Measurements from ENCODE around the gene CHST1.

Gene CHST1, protein sequence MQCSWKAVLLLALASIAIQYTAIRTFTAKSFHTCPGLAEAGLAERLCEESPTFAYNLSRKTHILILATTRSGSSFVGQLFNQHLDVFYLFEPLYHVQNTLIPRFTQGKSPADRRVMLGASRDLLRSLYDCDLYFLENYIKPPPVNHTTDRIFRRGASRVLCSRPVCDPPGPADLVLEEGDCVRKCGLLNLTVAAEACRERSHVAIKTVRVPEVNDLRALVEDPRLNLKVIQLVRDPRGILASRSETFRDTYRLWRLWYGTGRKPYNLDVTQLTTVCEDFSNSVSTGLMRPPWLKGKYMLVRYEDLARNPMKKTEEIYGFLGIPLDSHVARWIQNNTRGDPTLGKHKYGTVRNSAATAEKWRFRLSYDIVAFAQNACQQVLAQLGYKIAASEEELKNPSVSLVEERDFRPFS

DNA sequence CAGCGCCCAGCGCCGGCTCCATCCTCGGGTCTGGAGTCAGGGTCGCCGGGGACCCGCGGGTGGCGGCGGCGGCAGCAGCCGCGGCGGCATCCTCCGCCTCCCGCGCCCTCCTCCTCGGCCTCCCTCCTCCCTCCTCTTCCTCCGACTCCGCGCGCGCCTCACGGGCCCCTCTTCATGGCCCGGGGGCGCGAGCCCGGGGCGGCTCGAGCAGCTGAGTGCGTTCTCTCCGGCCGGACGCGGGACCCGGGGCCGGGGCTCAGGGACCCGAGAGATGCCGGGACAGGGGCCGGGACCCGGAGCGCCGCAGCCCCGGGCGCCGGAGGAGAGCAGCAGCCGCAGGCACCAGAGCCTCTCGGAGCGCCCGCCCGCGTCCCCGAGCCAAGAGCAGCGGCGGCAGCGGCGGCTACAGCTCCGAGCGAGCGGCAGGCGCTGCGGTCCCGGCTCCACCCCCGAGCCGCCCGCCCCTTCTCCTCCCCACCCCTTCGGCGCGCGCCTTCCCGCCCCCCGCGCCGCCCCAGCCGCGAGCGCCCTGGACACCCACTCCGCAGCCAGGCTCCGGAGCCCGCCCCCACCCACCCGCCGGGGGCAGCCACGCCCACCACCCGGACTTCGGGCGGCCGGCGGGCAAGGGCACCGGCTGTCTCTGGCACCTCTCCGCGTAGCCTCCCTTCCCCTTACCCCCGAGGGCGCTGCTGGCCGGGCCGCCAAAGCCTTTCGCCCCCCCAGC, at the start of gene CHST1:
TSS of gene CHST1 (minus strand) at position 417 of the 727 bp plus-strand sequence. CDS start 14,699 bp downstream, outside the sequence.
- DNase-seq, result peak; percentile 56

GRCh38 chr11:45713573-45713972, 48.2 kb upstream of the CHST1 start:
- DNase-seq, result no peak

GRCh38 chr11:45710561-45710960, 45.1 kb upstream of the CHST1 start:
- DNase-seq, result no peak

GRCh38 chr11:45708887-45709663, 43.7 kb upstream of the CHST1 start:
- no peak for DNase-seq

DNA sequence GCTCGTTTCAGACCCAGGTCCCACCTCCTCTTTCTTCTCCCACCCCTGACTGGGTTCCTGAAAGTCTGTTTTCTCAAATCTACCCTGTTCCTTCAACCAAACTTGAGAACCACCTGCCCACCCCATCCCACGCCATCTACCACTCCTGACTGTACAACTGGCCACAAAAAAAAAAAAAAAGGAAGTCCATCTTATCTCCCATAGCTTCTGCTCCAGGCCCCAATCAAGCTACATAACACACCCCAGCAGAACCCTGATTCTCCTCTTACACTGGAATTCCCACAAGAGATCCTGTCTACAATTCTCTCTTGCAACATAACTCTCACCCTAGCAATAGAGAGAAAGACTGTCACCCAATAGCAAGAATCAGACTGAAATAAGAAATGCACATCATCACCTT, 39.2 kb upstream of the CHST1 start:
- DNase-seq, result peak; percentile 57

DNA sequence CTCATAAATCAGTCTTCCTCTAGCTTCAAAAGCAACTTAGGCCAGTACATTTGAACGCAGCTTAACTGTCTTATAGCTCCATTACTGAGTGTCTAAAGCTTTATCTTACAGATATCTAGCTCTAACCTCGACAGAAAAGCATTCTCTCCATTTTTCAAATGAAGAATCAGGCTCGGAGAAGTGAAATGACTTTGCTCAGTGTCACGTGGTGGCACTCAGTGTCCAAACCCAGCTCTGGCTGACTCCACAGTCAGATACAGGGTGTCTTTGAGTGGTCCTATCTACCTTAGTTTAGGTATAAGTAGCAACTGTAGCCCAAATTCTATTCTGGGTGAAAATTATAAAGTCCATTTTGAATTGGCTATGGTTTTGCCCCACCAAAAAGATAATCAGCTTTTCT, 38.7 kb upstream of the CHST1 start:
- DNase-seq, result no peak

- no peak for DNase-seq
Observed at GRCh38 chr11:45702511-45702910, 37.1 kb upstream of the CHST1 start.

DNA sequence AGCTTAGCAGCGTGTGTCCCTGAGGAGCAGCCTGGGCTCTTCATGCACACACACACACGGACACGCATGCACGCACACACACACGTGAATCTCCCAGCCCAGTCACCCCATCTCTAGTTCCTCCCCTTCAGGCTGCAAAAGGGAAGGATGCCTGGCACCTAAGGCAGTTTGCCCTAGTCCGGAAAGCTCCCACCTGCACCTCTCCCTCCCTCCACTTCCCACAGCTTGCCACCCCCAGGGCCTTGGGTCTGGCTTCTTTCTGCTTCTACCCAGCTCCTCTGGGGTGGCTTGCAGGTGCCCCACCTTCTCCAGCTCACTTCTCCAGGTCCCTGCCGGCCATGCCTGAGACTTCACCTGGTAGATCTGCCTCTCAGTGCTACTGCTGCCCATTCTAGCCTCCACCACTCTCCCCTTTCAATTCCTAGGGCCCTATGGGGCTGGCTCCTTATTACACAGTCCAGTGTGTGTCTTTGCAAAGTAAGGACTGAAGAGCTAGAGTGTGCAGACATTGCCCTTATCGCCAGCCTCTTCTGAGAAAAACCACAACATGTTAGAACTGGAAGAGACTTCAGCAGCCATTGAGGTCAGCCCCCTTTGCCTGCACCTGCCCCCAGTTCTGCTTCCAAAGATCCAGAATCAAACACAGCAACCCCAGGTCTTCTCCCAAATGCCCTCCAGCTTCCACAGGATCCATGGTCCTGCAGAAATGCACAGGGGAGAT, 33.5 kb upstream of the CHST1 start:
- DNase-seq, result peak; percentile 90

DNA sequence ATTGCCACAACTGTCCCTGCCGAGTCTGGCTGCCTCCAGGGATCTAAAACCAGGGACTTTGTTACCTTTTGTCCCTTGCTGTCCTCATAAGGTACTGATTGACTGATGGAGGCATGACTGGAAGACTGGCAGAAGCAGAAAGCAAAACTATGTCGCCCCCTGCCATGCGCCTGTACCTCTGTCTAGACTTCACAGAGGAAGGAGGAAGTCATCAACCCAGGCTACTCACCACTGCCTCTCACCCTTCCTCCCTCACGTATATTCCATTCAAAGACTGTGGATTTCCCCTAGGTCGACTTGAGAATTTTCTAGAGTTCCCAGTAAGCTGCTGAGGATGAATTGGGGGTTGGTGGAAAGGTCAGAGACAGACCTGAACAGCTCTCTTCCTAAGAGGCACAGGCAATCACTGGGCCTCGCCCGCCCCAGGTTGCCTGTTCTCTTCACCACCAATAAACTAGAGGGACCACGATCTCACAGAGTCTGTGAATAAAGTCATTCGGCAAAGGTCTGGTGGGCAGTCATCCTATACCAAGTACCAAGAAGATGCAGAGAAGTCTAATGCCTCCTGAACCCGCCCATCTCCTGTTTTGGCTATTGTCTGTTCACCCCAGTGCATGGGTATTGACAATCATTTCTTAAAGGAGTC, 27.5 kb upstream of the CHST1 start:
- peak; percentile 11 for DNase-seq

DNA sequence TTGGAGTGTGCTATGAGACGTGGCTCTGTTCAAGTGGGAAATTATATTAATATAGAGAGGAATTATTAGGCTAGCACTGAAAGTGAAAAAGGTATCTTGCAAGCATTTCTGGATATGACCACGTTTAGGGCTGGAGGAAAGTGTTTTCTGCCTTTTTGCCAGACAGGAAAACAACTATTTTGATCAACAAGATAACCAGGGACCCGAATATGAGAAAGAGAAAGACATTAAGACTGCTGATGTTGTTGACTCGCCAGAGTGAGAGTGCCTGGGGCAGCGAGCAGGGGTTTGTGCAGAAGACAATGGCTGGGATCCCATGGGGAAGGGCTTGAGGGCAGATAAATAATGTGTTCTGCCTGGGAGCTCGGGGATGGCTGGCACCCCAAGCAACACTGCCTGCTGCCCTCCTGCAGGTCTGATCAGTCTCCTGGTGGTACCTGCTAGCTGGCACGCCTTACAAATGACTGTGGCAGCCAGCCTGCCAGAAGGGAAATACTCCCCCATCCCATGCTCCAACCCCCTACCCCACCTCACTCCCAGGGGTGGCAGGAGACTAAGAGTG, 23.1 kb upstream of the CHST1 start:
- no peak for DNase-seq

DNA sequence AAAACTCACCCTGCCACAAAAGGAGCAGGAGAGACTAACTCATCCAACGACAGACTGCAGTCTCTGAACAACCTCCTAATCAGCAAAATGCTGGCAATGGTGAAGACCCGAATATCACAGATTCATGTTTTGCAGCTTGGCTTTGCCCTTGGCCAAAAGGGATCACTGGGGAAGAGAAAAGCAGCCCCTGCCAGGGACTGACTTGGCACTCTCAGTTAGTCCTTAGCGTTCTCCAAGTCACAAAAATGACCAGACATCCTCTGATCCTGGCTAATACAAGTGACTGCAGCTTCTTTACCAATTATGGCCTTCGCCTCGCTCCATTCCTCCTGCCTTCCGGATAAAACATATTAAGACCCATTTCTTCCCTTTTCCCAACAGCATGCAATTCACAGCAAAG, 22.4 kb upstream of the CHST1 start:
- DNase-seq, result no peak

GRCh38 chr11:45685964-45686537, 20.6 kb upstream of the CHST1 start:
- DNase-seq, result no peak

DNA sequence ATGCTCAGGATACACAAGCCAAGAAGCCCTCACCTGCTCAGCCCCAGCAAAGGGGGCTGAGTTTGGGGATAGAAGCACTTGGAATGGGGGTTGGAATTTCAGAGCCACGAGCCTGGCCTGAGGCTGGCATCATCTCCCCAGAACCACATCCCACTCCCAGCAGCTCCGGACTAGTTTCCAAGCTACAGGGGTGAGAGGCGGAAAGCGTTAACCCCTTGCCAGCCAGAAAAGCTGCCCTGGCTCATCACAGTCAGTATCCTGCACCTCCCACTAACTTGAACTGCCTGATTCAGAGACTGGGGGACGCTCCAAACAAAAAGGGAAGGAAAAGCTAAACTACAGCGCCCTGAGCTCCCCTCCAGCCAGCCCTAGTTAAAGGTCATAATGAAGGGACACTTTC, 19.0 kb upstream of the CHST1 start:
- no peak for DNase-seq

GRCh38 chr11:45683271-45684058, 18.0 kb upstream of the CHST1 start:
- no peak for DNase-seq

GRCh38 chr11:45679806-45680205, 14.4 kb upstream of the CHST1 start:
- DNase-seq, result peak; percentile 32

DNA sequence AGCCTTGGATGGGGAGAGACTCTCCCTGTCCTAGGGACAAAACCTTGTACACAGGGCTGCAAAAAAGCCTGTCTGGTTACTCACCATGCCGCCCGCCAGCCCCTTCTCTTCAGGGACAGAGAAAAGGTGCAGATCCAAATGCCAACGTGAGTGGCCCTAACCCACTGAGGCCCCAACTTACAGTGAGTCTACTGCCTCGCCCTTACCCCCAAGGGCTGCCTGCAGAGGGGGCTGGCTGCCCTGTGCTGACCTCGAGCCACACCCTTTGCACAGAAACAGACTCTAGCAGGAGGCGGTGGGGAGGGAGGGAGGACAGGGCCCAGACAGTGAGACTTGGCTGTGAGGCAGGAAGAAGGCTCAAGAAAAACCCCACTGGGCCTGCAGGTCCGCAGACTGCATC, 13.6 kb upstream of the CHST1 start:
- DNase-seq, result peak; percentile 45

GRCh38 chr11:45677770-45678512, 12.5 kb upstream of the CHST1 start:
- no peak for DNase-seq

DNA sequence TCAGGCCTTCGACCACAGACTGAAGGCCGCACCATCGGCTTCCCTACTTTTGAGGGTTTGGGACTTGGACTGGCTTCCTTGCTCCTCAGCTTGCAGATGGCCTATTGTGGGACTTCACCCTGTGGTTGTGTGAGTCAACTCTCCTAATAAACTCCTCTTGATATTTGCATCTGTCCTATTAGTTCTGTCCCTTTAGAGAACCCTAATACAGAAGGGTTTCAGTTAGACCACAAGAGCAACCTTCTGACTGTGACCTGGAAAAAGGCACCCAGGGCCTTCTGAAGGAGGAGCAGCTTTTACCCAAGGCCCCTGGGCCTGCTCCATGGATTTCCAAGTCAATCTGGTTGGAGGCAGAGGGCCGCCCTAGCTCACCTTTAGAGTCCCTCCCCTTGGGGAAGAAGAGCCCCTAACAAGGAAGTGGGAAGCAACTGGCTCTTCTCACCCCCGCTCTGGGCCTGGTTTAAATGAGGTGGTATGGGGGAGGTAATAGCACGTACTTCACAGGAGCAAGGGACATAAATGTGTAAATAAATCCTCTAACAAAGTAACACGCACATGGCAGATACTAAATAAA, 11.2 kb upstream of the CHST1 start:
- DNase-seq, result no peak

GRCh38 chr11:45675646-45676045, 10.2 kb upstream of the CHST1 start:
- DNase-seq, result no peak

All from hematopoietic multipotent progenitor cell treated with erythropoietin and hydrocortisone succinate and interleukin-3 and kit ligand, for 6 days (in vitro differentiated cells).